Neural progenitor cell (in vitro differentiated cells): ENCODE measurements around the gene CCDC51.

Experiments used
- CTCF ChIP-seq: fragments of 200-600 bp; sonication (generic); IDR thresholded peaks from 2 replicates; pipeline ENCODE4 v1.5.1; 2017; ENCODE audit warnings: antibody characterized with exemption, mild to moderate bottlenecking
- EZH2 ChIP-seq: fragments of 200-600 bp; sonication (generic); IDR thresholded peaks from 2 replicates; pipeline ENCODE4 v1.6.1; 2017; ENCODE audit warnings: antibody characterized with exemption, mild to moderate bottlenecking, moderate library complexity
- EZH2phosphoT487 ChIP-seq: fragments of 200-600 bp; sonication (generic); IDR thresholded peaks from 2 replicates; pipeline ENCODE4 v1.6.1; 2017; ENCODE audit warnings: antibody characterized with exemption

GRCh38 chr3:48407542-48408099 lies 32.3 kb downstream of the CCDC51 start:
- TF ChIP-seq CTCF (no peak), EZH2 (no peak), EZH2phosphoT487 (no peak)
